ENCODE results near the gene TNFRSF8.

- TF ChIP-seq CTCF (IDR thresholded peaks at IDR 0.05) (no peak), REST (IDR thresholded peaks at IDR 0.05; ENCODE audit: insufficient read depth in 1 of 2, low read depth in 2 of 2, low read length in 1 of 2) (no peak), SIN3A (IDR thresholded peaks at IDR 0.05; ENCODE audit: borderline replicate concordance, insufficient read depth, low read depth, low read length) (no peak), POLR2AphosphoS5 (IDR thresholded peaks at IDR 0.05; ENCODE audit: low read depth, low read length) (no peak)
Measured at GRCh38 chr1:12087797-12088314, 24.8 kb downstream of the TNFRSF8 start.

All from Panc1 (cell line).